Measurements from ENCODE around the gene RASL11A.
"Not testable (repeated sequence)": the region's sequence is repeated elsewhere in the genome, so short reads cannot be mapped to it uniquely, and the experiment has no call there.

Gene RASL11A

GRCh38 chr13:27267596-27267995 lies 3.0 kb upstream of the RASL11A start:
- no peak for DNase-seq (ENCODE audit: low read depth in 2 of 2)

- DNase-seq (ENCODE audit: low read depth in 2 of 2), result no peak
These were observed 1.4 kb upstream of the RASL11A start for GRCh38 chr13:27269114-27269665.

- DNase-seq (ENCODE audit: low read depth in 2 of 2), result no peak
These were observed 1.0 kb downstream of the RASL11A start for GRCh38 chr13:27271570-27272096.

- no peak for DNase-seq (ENCODE audit: low read depth in 2 of 2)
These were observed 3.2 kb downstream of the RASL11A start for GRCh38 chr13:27273658-27274425.

GRCh38 chr13:27274631-27275030 lies 4.0 kb downstream of the RASL11A start:
- DNase-seq (ENCODE audit: low read depth in 2 of 2), result no peak

- DNase-seq (ENCODE audit: low read depth in 2 of 2), result no peak
These were observed 5.6 kb downstream of the RASL11A start for GRCh38 chr13:27276188-27276587.

- DNase-seq (ENCODE audit: low read depth in 2 of 2), result no peak
These were observed 8.9 kb downstream of the RASL11A start for GRCh38 chr13:27279506-27279905.

- no peak for DNase-seq (ENCODE audit: low read depth in 2 of 2)
These were observed 9.5 kb downstream of the RASL11A start for GRCh38 chr13:27280009-27280656.

GRCh38 chr13:27280841-27281240 lies 10.2 kb downstream of the RASL11A start:
- DNase-seq (ENCODE audit: low read depth in 2 of 2), result no peak

- no peak for DNase-seq (ENCODE audit: low read depth in 2 of 2)
These were observed 10.8 kb downstream of the RASL11A start for GRCh38 chr13:27281420-27281819.

GRCh38 chr13:27283906-27284493 lies 13.4 kb downstream of the RASL11A start:
- no peak for DNase-seq (ENCODE audit: low read depth in 2 of 2)

- no peak for DNase-seq (ENCODE audit: low read depth in 2 of 2)
These were observed 17.8 kb downstream of the RASL11A start for GRCh38 chr13:27288392-27288791.

GRCh38 chr13:27289011-27289665 lies 18.5 kb downstream of the RASL11A start:
- DNase-seq (ENCODE audit: low read depth in 2 of 2), result no peak

GRCh38 chr13:27290715-27291114 lies 20.1 kb downstream of the RASL11A start:
- no peak for DNase-seq (ENCODE audit: low read depth in 2 of 2)

GRCh38 chr13:27291967-27292366 lies 21.3 kb downstream of the RASL11A start:
- not testable (repeated sequence) for DNase-seq (ENCODE audit: low read depth in 2 of 2)

GRCh38 chr13:27293076-27293691 lies 22.6 kb downstream of the RASL11A start:
- DNase-seq (ENCODE audit: low read depth in 2 of 2), result no peak

GRCh38 chr13:27293873-27294515 lies 23.4 kb downstream of the RASL11A start:
- DNase-seq (ENCODE audit: low read depth in 2 of 2), result no peak

- DNase-seq (ENCODE audit: low read depth in 2 of 2), result no peak
These were observed 24.5 kb downstream of the RASL11A start for GRCh38 chr13:27295096-27295495.

- DNase-seq (ENCODE audit: low read depth in 2 of 2), result no peak
These were observed 25.0 kb downstream of the RASL11A start for GRCh38 chr13:27295660-27296059.

GRCh38 chr13:27296496-27296895 lies 25.9 kb downstream of the RASL11A start:
- DNase-seq (ENCODE audit: low read depth in 2 of 2), result no peak

GRCh38 chr13:27298849-27299248 lies 28.2 kb downstream of the RASL11A start:
- DNase-seq (ENCODE audit: low read depth in 2 of 2), result no peak

All from stimulated activated CD4-positive, alpha-beta T cell treated with anti-CD3 and anti-CD28 coated beads, Interleukin-15, amount 100 ng/mL, for 48 hours (primary cell).